ENCODE measurements around the gene BAX. TPM values are rescaled to one million over a fixed set of nuclear protein-coding genes. Genes with fewer than 3 reads are reported as not detected.

BAX gene
- total and polyA plus RNA-seq, 4 donors = 10.5 to 27.0 (median 14.8) TPM

DNA sequence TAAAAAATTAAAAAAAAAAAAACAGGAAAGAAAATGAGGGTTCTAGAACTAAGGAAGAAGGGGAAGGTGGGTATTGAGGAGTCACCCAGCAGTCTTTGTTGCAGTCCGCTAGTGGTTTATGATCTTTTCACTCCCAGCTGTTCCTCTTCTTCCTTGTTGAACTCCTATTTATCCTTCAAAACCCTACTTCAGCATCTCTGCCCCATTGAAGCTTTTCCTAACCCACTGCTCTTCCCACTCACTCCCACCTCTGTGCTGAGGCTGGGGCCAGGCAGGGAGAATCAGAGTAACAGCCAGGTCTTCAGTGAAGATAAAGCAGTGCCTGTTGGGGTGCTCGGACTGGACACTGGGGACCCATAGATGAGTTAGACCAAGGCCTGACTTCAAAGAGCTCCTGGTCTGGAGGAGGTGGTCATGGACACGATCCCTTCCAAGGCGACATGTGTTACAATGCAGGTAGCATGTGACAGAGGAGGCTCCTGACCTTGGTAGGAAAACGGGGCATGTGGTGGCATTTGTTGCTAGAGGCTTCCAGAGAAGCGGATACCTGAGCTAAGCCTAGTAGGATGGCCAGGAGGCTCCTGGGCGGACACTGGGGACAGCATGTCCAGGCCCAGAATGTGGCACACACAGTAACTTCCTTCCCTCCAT lies 50.4 kb downstream of the BAX start:
- Histone ChIP-seq H3K4me1 (ENCODE audit: control insufficient read depth in 4 of 4, insufficient read depth in 4 of 4, low read length in 3 of 4) (no peaks in the 10 kb centered on the region), H3K27me3 (ENCODE audit: control insufficient read depth in 4 of 4, insufficient read depth in 4 of 4, low read length in 3 of 4) (no peaks in the 10 kb centered on the region), H3K9ac (ENCODE audit: low read depth in 1 of 2, low read length in 2 of 2) (no peak overlapping the region), H3K4me3 (ENCODE audit: low read depth in 1 of 3, low read length in 3 of 3) (no peak overlapping the region), H3K36me3 (ENCODE audit: control insufficient read depth in 4 of 4, insufficient read depth in 3 of 4, low read depth in 1 of 4, low read length in 3 of 4) (peaks cover 15 to 47% (median 26%) of the 10 kb centered on the region in 4 donors), H3K27ac (ENCODE audit: low read depth in 1 of 2, low read length in 2 of 2) (no peak overlapping the region), H3K9me3 (ENCODE audit: control insufficient read depth in 4 of 4, low read length in 3 of 4) (no peaks in the 10 kb centered on the region)
- TF ChIP-seq, protein P1, sequence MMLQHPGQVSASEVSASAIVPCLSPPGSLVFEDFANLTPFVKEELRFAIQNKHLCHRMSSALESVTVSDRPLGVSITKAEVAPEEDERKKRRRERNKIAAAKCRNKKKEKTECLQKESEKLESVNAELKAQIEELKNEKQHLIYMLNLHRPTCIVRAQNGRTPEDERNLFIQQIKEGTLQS (IDR thresholded peaks at IDR 0.05) = no peak
- TF ChIP-seq RXRA (IDR thresholded peaks at IDR 0.05) = no peak
- TF ChIP-seq, protein P2, sequence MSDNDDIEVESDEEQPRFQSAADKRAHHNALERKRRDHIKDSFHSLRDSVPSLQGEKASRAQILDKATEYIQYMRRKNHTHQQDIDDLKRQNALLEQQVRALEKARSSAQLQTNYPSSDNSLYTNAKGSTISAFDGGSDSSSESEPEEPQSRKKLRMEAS (IDR thresholded peaks at IDR 0.05) = no peak
- TF ChIP-seq HNF4A (conservative IDR thresholded peaks at IDR 0.05) = no peak
- TF ChIP-seq, protein P3, sequence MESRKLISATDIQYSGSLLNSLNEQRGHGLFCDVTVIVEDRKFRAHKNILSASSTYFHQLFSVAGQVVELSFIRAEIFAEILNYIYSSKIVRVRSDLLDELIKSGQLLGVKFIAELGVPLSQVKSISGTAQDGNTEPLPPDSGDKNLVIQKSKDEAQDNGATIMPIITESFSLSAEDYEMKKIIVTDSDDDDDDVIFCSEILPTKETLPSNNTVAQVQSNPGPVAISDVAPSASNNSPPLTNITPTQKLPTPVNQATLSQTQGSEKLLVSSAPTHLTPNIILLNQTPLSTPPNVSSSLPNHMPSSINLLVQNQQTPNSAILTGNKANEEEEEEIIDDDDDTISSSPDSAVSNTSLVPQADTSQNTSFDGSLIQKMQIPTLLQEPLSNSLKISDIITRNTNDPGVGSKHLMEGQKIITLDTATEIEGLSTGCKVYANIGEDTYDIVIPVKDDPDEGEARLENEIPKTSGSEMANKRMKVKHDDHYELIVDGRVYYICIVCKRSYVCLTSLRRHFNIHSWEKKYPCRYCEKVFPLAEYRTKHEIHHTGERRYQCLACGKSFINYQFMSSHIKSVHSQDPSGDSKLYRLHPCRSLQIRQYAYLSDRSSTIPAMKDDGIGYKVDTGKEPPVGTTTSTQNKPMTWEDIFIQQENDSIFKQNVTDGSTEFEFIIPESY (IDR thresholded peaks at IDR 0.05) = no peak
- no peak for TF ChIP-seq RAD21 (IDR thresholded peaks at IDR 0.05)
- TF ChIP-seq GABPA (IDR thresholded peaks at IDR 0.05 in 1 of 2, conservative IDR thresholded peaks at IDR 0.05 in 1 of 2) = no peak
- no peak for TF ChIP-seq FOXA1 (IDR thresholded peaks at IDR 0.05)
- no peak for TF ChIP-seq JUND (IDR thresholded peaks at IDR 0.05)
- TF ChIP-seq EGR1 (IDR thresholded peaks at IDR 0.05; ENCODE audit: low read depth in 2 of 2) = no peak
- no peak for TF ChIP-seq SP1 (IDR thresholded peaks at IDR 0.05)
- TF ChIP-seq HNF4G (IDR thresholded peaks at IDR 0.05) = no peak
- TF ChIP-seq, protein P4, sequence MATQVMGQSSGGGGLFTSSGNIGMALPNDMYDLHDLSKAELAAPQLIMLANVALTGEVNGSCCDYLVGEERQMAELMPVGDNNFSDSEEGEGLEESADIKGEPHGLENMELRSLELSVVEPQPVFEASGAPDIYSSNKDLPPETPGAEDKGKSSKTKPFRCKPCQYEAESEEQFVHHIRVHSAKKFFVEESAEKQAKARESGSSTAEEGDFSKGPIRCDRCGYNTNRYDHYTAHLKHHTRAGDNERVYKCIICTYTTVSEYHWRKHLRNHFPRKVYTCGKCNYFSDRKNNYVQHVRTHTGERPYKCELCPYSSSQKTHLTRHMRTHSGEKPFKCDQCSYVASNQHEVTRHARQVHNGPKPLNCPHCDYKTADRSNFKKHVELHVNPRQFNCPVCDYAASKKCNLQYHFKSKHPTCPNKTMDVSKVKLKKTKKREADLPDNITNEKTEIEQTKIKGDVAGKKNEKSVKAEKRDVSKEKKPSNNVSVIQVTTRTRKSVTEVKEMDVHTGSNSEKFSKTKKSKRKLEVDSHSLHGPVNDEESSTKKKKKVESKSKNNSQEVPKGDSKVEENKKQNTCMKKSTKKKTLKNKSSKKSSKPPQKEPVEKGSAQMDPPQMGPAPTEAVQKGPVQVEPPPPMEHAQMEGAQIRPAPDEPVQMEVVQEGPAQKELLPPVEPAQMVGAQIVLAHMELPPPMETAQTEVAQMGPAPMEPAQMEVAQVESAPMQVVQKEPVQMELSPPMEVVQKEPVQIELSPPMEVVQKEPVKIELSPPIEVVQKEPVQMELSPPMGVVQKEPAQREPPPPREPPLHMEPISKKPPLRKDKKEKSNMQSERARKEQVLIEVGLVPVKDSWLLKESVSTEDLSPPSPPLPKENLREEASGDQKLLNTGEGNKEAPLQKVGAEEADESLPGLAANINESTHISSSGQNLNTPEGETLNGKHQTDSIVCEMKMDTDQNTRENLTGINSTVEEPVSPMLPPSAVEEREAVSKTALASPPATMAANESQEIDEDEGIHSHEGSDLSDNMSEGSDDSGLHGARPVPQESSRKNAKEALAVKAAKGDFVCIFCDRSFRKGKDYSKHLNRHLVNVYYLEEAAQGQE (IDR thresholded peaks at IDR 0.05) = no peak
- TF ChIP-seq, protein P5, sequence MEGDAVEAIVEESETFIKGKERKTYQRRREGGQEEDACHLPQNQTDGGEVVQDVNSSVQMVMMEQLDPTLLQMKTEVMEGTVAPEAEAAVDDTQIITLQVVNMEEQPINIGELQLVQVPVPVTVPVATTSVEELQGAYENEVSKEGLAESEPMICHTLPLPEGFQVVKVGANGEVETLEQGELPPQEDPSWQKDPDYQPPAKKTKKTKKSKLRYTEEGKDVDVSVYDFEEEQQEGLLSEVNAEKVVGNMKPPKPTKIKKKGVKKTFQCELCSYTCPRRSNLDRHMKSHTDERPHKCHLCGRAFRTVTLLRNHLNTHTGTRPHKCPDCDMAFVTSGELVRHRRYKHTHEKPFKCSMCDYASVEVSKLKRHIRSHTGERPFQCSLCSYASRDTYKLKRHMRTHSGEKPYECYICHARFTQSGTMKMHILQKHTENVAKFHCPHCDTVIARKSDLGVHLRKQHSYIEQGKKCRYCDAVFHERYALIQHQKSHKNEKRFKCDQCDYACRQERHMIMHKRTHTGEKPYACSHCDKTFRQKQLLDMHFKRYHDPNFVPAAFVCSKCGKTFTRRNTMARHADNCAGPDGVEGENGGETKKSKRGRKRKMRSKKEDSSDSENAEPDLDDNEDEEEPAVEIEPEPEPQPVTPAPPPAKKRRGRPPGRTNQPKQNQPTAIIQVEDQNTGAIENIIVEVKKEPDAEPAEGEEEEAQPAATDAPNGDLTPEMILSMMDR (IDR thresholded peaks at IDR 0.05; ENCODE audit: low read depth, low read length, missing input control) = no peak
- no peak for TF ChIP-seq NR2F2 (IDR thresholded peaks at IDR 0.05)
- no peak for TF ChIP-seq TAF1 (conservative IDR thresholded peaks at IDR 0.05)
- 98% methylated on average over 7 of the region's 7 CpGs for WGBS
- no peak for DNase-seq (ENCODE audit: low spot score)

All from liver (tissue), 9 donors.